Measurements from ENCODE around the gene TRPC4AP. TPM values are rescaled to one million over a fixed set of nuclear protein-coding genes. Genes with fewer than 3 reads are reported as not detected.
A peak's percentile ranks its signal among the peaks of the same experiment; 100 is the strongest.
"Not testable (repeated sequence)": the region's sequence is repeated elsewhere in the genome, so short reads cannot be mapped to it uniquely, and the experiment has no call there.

TRPC4AP gene
- total RNA-seq, 1 donor from 2014 or later: 118 TPM

DNA sequence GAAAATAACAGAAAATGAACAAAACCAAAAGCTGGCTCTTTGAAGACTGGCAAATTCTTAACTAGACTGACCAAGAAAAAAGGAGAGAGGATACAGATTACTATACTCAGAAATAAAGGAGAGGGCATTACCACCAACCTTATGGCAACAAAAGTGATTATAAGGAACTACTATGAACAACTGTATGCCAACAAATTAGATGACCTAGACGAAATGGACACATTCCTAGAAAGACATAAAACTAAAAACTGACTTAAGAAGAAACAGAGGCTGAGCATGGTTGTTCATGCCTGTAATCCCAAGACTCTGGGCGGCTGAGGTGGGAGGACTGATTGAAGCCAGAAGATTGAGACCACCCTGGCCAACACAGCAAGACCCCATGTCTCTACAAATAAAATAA, 33.5 kb downstream of the TRPC4AP start:
- Mint-ChIP-seq H3K4me3 (ENCODE audit: unreplicated experiment) (no peak overlapping the region), H3K27me3 (ENCODE audit: low read depth) (no peaks in the 10 kb centered on the region), H3K4me1 (ENCODE audit: low read depth) (peaks cover 61% of the 10 kb centered on the region), H3K9me3 (ENCODE audit: low read depth) (peaks cover 20% of the 10 kb centered on the region), H3K36me3 (ENCODE audit: low read depth) (peaks cover 50% of the 10 kb centered on the region), H3K27ac (ENCODE audit: unreplicated experiment) (peak overlapping the region; percentile 24)
- TF ChIP-seq, protein P1, sequence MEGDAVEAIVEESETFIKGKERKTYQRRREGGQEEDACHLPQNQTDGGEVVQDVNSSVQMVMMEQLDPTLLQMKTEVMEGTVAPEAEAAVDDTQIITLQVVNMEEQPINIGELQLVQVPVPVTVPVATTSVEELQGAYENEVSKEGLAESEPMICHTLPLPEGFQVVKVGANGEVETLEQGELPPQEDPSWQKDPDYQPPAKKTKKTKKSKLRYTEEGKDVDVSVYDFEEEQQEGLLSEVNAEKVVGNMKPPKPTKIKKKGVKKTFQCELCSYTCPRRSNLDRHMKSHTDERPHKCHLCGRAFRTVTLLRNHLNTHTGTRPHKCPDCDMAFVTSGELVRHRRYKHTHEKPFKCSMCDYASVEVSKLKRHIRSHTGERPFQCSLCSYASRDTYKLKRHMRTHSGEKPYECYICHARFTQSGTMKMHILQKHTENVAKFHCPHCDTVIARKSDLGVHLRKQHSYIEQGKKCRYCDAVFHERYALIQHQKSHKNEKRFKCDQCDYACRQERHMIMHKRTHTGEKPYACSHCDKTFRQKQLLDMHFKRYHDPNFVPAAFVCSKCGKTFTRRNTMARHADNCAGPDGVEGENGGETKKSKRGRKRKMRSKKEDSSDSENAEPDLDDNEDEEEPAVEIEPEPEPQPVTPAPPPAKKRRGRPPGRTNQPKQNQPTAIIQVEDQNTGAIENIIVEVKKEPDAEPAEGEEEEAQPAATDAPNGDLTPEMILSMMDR (IDR thresholded peaks at IDR 0.05): no peak
- no peak for DNase-seq (ENCODE audit: low spot score)

DNA sequence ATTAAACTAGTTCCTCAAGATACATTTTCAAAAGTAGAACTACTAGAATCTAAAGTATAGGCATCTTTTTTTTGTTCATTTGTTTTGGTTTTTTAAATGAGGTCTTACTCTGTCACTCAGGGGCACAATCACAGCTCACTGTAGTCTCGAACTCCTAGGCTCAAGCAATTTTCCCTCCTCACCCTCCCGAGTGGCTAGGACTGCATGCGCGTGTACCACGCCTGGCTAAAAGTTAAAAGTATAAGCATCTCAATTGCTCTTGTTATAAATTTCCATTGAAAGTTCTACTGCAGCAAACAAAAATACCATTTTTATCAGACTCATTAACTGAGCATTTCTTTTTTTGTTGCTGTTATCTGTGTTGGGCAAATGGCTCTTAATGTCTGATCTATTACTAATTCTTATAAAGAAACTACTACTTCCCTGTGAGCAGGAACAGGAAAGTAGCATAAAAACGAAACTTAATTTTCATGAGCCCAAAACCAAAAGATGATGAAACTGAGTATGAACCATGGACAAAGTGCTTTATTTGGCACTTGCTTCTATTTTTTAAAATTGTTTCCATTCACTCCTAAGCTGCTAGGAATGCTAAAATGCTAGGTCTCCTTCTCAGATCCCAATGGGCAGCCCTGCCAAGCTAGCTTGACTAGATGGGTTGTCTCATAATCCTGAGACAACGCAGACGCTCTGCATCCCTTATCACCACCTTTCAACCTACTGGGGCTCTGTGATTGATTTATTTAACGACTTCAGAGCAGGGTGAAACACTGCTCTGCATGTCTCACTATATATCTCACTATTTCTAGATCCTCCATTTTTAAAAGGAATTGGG, 36.9 kb downstream of the TRPC4AP start:
- Mint-ChIP-seq H3K36me3 (ENCODE audit: low read depth) (peaks cover 39% of the 10 kb centered on the region), H3K9me3 (ENCODE audit: low read depth) (peaks cover 13% of the 10 kb centered on the region), H3K27me3 (ENCODE audit: low read depth) (no peaks in the 10 kb centered on the region), H3K27ac (ENCODE audit: unreplicated experiment) (peak overlapping the region; percentile 87), H3K4me3 (ENCODE audit: unreplicated experiment) (peak overlapping the region; percentile 33), H3K4me1 (ENCODE audit: low read depth) (peaks cover 76% of the 10 kb centered on the region)
- no peak for DNase-seq (ENCODE audit: low spot score)
- TF ChIP-seq, protein P1 (IDR thresholded peaks at IDR 0.05): no peak

DNA sequence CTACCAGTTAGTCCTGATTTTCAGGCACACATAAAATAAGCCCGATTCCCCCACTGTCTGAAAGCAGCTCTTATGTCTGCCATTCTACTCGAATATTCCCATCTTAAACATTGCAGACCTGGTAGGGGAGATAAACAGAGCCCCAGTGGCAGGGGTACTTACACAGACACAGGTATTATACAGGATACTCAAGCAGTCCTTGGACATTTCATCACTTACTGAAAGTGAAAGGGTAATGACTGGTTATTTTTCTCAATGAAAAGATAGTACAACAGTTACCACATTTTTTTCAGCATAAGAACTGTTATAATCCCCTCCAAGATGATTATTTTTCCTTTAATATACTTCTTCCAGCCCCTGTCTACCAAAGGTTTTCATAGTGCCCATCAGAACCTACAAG, 37.8 kb downstream of the TRPC4AP start:
- Mint-ChIP-seq H3K27ac (ENCODE audit: unreplicated experiment) (peak overlapping the region; percentile 87), H3K36me3 (ENCODE audit: low read depth) (peaks cover 34% of the 10 kb centered on the region), H3K9me3 (ENCODE audit: low read depth) (peaks cover 7% of the 10 kb centered on the region), H3K4me3 (ENCODE audit: unreplicated experiment) (no peak overlapping the region), H3K27me3 (ENCODE audit: low read depth) (no peaks in the 10 kb centered on the region), H3K4me1 (ENCODE audit: low read depth) (peaks cover 81% of the 10 kb centered on the region)
- no peak for DNase-seq (ENCODE audit: low spot score)
- TF ChIP-seq, protein P1 (IDR thresholded peaks at IDR 0.05): no peak

DNA sequence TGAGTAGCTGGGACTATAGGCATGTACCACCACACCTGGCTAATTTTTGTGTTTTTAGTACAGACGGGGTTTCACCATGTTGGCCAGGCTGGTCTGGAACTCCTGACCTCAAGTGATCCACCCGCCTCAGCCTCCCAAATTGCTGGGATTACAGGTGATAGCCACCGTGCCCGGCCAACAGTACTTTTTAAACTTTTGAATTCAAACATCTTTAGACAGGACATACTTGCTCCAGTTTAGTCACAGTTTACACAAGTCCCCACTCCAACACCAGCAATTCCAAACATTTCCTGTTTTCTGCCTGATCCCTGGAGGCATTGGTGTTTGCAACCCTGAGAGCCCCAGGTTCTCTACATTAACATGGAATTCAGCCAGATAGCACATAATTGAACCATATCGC, 40.0 kb downstream of the TRPC4AP start:
- H3K4me3 Mint-ChIP-seq (ENCODE audit: unreplicated experiment): peak overlapping the region; percentile 40
- peaks cover 40% of the 10 kb centered on the region for H3K36me3 Mint-ChIP-seq (ENCODE audit: low read depth)
- not testable (repeated sequence) for H3K27me3 Mint-ChIP-seq (ENCODE audit: low read depth); H3K9me3 Mint-ChIP-seq (ENCODE audit: low read depth); DNase-seq (ENCODE audit: low spot score)
- peak overlapping the region; percentile 89 for H3K27ac Mint-ChIP-seq (ENCODE audit: unreplicated experiment)
- peaks cover 67% of the 10 kb centered on the region for H3K4me1 Mint-ChIP-seq (ENCODE audit: low read depth)

DNA sequence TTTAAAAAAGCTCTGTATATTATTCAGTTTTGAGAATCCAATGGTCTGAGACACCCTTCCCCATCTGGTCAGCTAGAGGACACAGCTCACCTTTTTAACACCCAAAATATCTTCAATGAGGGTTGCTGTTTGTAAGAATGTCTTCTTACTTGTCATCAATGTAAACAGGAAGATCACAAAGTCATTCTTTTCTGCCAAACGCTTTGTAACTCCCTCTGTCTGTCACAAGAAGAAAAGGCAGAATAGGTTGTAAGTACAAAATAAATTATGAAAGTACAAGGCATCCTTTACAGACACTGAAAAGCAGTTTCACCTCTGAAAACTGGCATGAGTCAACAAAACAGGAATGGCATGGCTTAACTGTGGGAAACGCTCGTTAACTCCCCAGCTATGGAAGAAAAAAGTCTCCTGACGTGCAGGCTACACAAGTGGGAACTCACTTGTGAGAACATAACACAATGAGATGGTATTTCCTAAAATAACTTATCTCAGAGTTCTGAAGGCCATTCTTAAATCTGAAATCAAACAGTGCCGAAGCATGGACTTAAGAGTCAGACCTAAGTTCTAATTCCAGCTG, 42.7 kb downstream of the TRPC4AP start:
- Mint-ChIP-seq H3K4me3 (ENCODE audit: unreplicated experiment) (no peak overlapping the region), H3K27ac (ENCODE audit: unreplicated experiment) (peak overlapping the region; percentile 78), H3K36me3 (ENCODE audit: low read depth) (peaks cover 42% of the 10 kb centered on the region), H3K9me3 (ENCODE audit: low read depth) (no peaks in the 10 kb centered on the region), H3K27me3 (ENCODE audit: low read depth) (no peaks in the 10 kb centered on the region), H3K4me1 (ENCODE audit: low read depth) (peaks cover 44% of the 10 kb centered on the region)
- TF ChIP-seq, protein P1 (IDR thresholded peaks at IDR 0.05): peak; percentile 42
- DNase-seq (ENCODE audit: low spot score): no peak
